ENCODE measurements around the gene BMPR1B.

The BMPR1B gene

GRCh38 chr4:95095348-95095974 is 337.7 kb downstream of the BMPR1B start:
- TF ChIP-seq CTCF (IDR thresholded peaks at IDR 0.05; ENCODE audit: low read depth, low read length) = peak; percentile 61
- no peak for DNase-seq (ENCODE audit: extremely low read depth, low read depth)

- DNase-seq (ENCODE audit: extremely low read depth, low read depth) = no peak
- no peak for TF ChIP-seq CTCF (IDR thresholded peaks at IDR 0.05; ENCODE audit: low read depth, low read length)
These were observed 344.5 kb downstream of the BMPR1B start for GRCh38 chr4:95102162-95102790.

- TF ChIP-seq CTCF (IDR thresholded peaks at IDR 0.05; ENCODE audit: low read depth, low read length) = no peak
- no peak for DNase-seq (ENCODE audit: extremely low read depth, low read depth)
These were observed 347.4 kb downstream of the BMPR1B start for GRCh38 chr4:95105112-95105511.

GRCh38 chr4:95105983-95106382 is 348.2 kb downstream of the BMPR1B start:
- no peak for DNase-seq (ENCODE audit: extremely low read depth, low read depth)
- TF ChIP-seq CTCF (IDR thresholded peaks at IDR 0.05; ENCODE audit: low read depth, low read length) = no peak

- TF ChIP-seq CTCF (IDR thresholded peaks at IDR 0.05; ENCODE audit: low read depth, low read length) = no peak
- no peak for DNase-seq (ENCODE audit: extremely low read depth, low read depth)
These were observed 348.7 kb downstream of the BMPR1B start for GRCh38 chr4:95106408-95106928.

- no peak for DNase-seq (ENCODE audit: extremely low read depth, low read depth)
- no peak for TF ChIP-seq CTCF (IDR thresholded peaks at IDR 0.05; ENCODE audit: low read depth, low read length)
These were observed 349.2 kb downstream of the BMPR1B start for GRCh38 chr4:95107004-95107403.

GRCh38 chr4:95107635-95108034 is 349.9 kb downstream of the BMPR1B start:
- TF ChIP-seq CTCF (IDR thresholded peaks at IDR 0.05; ENCODE audit: low read depth, low read length) = no peak
- DNase-seq (ENCODE audit: extremely low read depth, low read depth) = no peak
